Measurements from ENCODE around the gene TRAPPC10. TPM values are rescaled to one million over a fixed set of nuclear protein-coding genes. Genes with fewer than 3 reads are reported as not detected.

TRAPPC10 gene
- total RNA-seq, 1 donor from 2014 or later = 30.9 TPM

DNA sequence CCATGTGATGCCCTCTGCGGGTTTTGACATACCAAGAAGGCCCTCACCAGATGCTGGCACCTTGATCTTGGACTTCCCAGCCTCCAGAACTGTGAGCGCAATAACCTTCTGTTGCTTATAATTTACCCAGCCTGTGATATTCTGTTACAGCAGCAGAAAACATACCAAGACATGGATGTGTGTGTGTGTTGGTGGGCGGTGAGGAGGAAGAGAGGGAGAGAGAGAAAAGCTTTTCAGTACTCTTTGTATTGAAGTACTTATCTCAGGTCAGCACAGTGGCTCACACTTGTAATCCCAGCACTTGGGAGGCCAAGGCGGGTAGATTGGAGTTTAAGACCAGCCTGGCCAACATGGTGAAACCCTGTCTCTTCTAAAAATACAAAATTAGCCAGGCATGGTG lies 23.1 kb downstream of the TRAPPC10 start:
- no peak for DNase-seq (ENCODE audit: low read depth)
- TF ChIP-seq, protein P1, sequence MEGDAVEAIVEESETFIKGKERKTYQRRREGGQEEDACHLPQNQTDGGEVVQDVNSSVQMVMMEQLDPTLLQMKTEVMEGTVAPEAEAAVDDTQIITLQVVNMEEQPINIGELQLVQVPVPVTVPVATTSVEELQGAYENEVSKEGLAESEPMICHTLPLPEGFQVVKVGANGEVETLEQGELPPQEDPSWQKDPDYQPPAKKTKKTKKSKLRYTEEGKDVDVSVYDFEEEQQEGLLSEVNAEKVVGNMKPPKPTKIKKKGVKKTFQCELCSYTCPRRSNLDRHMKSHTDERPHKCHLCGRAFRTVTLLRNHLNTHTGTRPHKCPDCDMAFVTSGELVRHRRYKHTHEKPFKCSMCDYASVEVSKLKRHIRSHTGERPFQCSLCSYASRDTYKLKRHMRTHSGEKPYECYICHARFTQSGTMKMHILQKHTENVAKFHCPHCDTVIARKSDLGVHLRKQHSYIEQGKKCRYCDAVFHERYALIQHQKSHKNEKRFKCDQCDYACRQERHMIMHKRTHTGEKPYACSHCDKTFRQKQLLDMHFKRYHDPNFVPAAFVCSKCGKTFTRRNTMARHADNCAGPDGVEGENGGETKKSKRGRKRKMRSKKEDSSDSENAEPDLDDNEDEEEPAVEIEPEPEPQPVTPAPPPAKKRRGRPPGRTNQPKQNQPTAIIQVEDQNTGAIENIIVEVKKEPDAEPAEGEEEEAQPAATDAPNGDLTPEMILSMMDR (IDR thresholded peaks at IDR 0.05; ENCODE audit: insufficient read depth, low read length, poor library complexity, severe bottlenecking) = no peak
- Histone ChIP-seq H3K36me3 (ENCODE audit: control insufficient read depth, insufficient read depth, low read length) (peaks cover 4% of the 10 kb centered on the region), H3K4me3 (ENCODE audit: low read depth, low read length) (no peak overlapping the region), H3K27me3 (ENCODE audit: control insufficient read depth, insufficient read depth, low read length) (no peaks in the 10 kb centered on the region)

DNA sequence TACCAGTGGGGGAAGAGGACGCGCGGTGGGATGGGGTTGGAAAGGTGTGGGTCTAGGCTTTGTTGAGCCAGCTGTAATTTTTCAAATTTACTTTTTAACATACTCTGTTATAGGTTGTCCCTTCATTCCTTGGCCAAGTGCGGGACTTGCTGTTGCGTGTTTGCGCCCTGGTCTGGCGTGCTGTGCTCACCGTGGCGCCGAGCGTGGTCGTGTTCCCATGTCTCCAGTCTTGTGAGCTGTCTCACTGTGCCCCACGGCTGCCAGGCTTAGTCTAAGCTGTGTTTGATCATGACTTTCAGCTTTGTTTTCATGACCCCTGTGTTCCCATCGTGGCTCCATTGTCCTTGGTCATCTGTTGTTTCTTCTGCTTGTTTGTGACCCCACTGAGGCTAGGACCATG lies 26.0 kb downstream of the TRAPPC10 start:
- Histone ChIP-seq H3K4me3 (ENCODE audit: low read depth, low read length) (no peak overlapping the region), H3K36me3 (ENCODE audit: control insufficient read depth, insufficient read depth, low read length) (peaks cover 4% of the 10 kb centered on the region), H3K27me3 (ENCODE audit: control insufficient read depth, insufficient read depth, low read length) (no peaks in the 10 kb centered on the region)
- DNase-seq (ENCODE audit: low read depth) = no peak
- TF ChIP-seq, protein P1 (IDR thresholded peaks at IDR 0.05; ENCODE audit: insufficient read depth, low read length, poor library complexity, severe bottlenecking) = no peak

- H3K36me3 ChIP-seq (ENCODE audit: control insufficient read depth, insufficient read depth, low read length) = peaks cover 3% of the 10 kb centered on the region
- no peak overlapping the region for H3K4me3 ChIP-seq (ENCODE audit: low read depth, low read length)
- no peaks in the 10 kb centered on the region for H3K27me3 ChIP-seq (ENCODE audit: control insufficient read depth, insufficient read depth, low read length)
- DNase-seq (ENCODE audit: low read depth) = no peak
- TF ChIP-seq, protein P1 (IDR thresholded peaks at IDR 0.05; ENCODE audit: insufficient read depth, low read length, poor library complexity, severe bottlenecking) = no peak
These were observed 27.7 kb downstream of the TRAPPC10 start for GRCh38 chr21:44039828-44040227.

GRCh38 chr21:44043613-44044012 lies 31.5 kb downstream of the TRAPPC10 start:
- no peak for DNase-seq (ENCODE audit: low read depth)
- Histone ChIP-seq H3K27me3 (ENCODE audit: control insufficient read depth, insufficient read depth, low read length) (no peaks in the 10 kb centered on the region), H3K4me3 (ENCODE audit: low read depth, low read length) (no peak overlapping the region), H3K36me3 (ENCODE audit: control insufficient read depth, insufficient read depth, low read length) (peaks cover 1% of the 10 kb centered on the region)
- TF ChIP-seq, protein P1 (IDR thresholded peaks at IDR 0.05; ENCODE audit: insufficient read depth, low read length, poor library complexity, severe bottlenecking) = no peak

DNA sequence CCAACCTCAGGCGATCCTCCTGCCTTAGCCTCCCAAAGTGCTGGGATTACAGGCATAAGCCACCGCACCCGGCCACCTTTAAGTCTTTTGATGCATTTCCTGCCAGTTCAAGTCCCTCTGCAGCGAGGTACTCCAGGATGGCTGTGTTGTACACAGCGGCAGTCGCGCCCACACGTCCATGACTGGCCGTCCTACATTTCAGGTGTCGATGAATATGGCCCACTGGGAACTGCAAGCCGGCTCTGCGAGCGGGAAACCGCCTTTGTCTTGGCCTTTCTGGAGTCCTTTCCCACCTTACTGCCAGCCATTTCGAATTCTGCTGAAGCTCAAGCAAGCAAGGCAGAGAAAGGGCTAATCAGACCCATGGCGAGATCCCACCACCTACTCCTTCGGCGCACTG lies 34.6 kb downstream of the TRAPPC10 start:
- Histone ChIP-seq H3K27me3 (ENCODE audit: control insufficient read depth, insufficient read depth, low read length) (no peaks in the 10 kb centered on the region), H3K36me3 (ENCODE audit: control insufficient read depth, insufficient read depth, low read length) (peaks cover 1% of the 10 kb centered on the region), H3K4me3 (ENCODE audit: low read depth, low read length) (no peak overlapping the region)
- DNase-seq (ENCODE audit: low read depth) = no peak
- TF ChIP-seq, protein P1 (IDR thresholded peaks at IDR 0.05; ENCODE audit: insufficient read depth, low read length, poor library complexity, severe bottlenecking) = no peak

GRCh38 chr21:44047996-44048560 lies 36.0 kb downstream of the TRAPPC10 start:
- no peaks in the 10 kb centered on the region for H3K27me3 ChIP-seq (ENCODE audit: control insufficient read depth, insufficient read depth, low read length)
- H3K4me3 ChIP-seq (ENCODE audit: low read depth, low read length) = no peak overlapping the region
- TF ChIP-seq, protein P1 (IDR thresholded peaks at IDR 0.05; ENCODE audit: insufficient read depth, low read length, poor library complexity, severe bottlenecking) = no peak
- DNase-seq (ENCODE audit: low read depth) = no peak
- H3K36me3 ChIP-seq (ENCODE audit: control insufficient read depth, insufficient read depth, low read length) = peaks cover 1% of the 10 kb centered on the region
